ENCODE results near the gene SMOC2.

GRCh38 chr6:168584671-168585070 is 143.7 kb downstream of the SMOC2 start:
- TF ChIP-seq CTCF (optimal IDR thresholded peaks at IDR 0.05 in 1 of 3, IDR thresholded peaks at IDR 0.05 in 1 of 3, conservative IDR thresholded peaks at IDR 0.05 in 1 of 3; ENCODE audit: extremely low read depth in 1 of 3, insufficient read depth in 2 of 3, low read length in 3 of 3) (no peak), EZH2 (IDR thresholded peaks at IDR 0.05; ENCODE audit: low read length) (no peak)
